Left colon (tissue), 2 donors: ENCODE results near the gene ENPEP. TPM values are rescaled to one million over a fixed set of nuclear protein-coding genes. Genes with fewer than 3 reads are reported as not detected.

ENCODE experiments used
- ATAC-seq: fragments of 200-7000 bp; cut with Tn5 transposase; one replicate; pipeline ENCODE4 v1.9.1; 2020; ENCODE audit warnings: mild to moderate bottlenecking, moderate library complexity
- DNase-seq, 2 donors: peaks; one replicate each; pipeline ENCODE4 v3.0.0-alpha.2; 2020
- intact Hi-C, 2 donors: fragments of 100-400 bp; cut with DNase I in 1 of 2; cut with micrococcal nuclease in 1 of 2; formaldehyde crosslinking; loops; one replicate each; pipeline versions ENCODE4 v1.11.2 to v1.14.0; 2022; cut with DNase I, micrococcal nuclease
- total RNA-seq, 2 donors: library from RNA; stranded (reverse); fragmentation: NEBNext Ultra II Directional; extraction: Animal tissue kit (Norgen Biotek cat#: 25700); gene quantifications; one replicate each; pipeline ENCODE4 v1.2.1, GENCODE V29; 2021
- donor health status: DM: no; HTN: no; CAD: no.
- donor health status: DM: yes; HTN: yes; CAD: no.

ENPEP gene
- total RNA-seq, 2 donors from 2014 or later = 1.6 to 2.0 TPM

- intact Hi-C loops = loop anchor here (10.0 kb wide), 2 partner anchors 166 to 506 kb away; no protein-coding TSS in a partner anchor
- DNase-seq (no peak), ATAC-seq (peak; percentile 72)
Measured at GRCh38 chr4:110510955-110511544, 35.1 kb downstream of the ENPEP start.

DNA sequence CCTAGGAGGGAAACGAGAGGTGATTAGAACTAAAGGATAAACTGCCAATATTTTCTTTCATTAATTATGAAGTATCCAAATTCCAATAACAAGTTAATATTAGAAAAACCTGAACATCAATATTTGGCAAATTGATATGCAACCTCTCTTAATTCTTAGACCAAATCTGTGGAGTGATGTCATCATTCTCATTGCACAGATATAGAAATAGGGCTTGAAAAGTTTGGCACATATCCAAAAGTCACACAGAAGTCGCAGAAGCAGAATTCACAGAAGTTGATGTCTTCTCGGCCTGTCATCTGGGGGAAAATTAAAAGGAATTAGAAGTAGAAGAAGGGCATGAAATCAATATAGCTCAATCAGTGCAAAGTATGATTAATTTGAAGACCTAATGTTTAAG lies 36.9 kb downstream of the ENPEP start:
- intact Hi-C loops = loop anchor here (10.0 kb wide), 2 partner anchors 168 to 508 kb away; no protein-coding TSS in a partner anchor
- no peak for ATAC-seq

GRCh38 chr4:110514889-110515479 lies 39.0 kb downstream of the ENPEP start:
- intact Hi-C loops = loop anchor here (2.0 to 10.0 kb wide), 4 partner anchors 170 to 516 kb away; no protein-coding TSS in a partner anchor
- ATAC-seq (no peak), DNase-seq (no peak)

More for the DNA sequence above, 36.9 kb downstream of the ENPEP start:
- DNase-seq = no peak

GRCh38 chr4:110515676-110516075 lies 39.7 kb downstream of the ENPEP start:
- no peak for DNase-seq
- intact Hi-C loops = loop anchor here (2.0 to 10.0 kb wide), 4 partner anchors 171 to 517 kb away; no protein-coding TSS in a partner anchor
- ATAC-seq = peak; percentile 67

GRCh38 chr4:110516106-110516922 lies 40.4 kb downstream of the ENPEP start:
- intact Hi-C loops = loop anchor here (5.0 to 10.0 kb wide), 3 partner anchors 172 to 512 kb away; no protein-coding TSS in a partner anchor
- peak; percentile 99 for ATAC-seq

GRCh38 chr4:110518889-110519490 lies 43.0 kb downstream of the ENPEP start:
- intact Hi-C loops = loop anchor here (5.0 to 10.0 kb wide), 3 partner anchors 174 to 514 kb away; no protein-coding TSS in a partner anchor
- DNase-seq (peak in 1 of 2 donors; percentile 17), ATAC-seq (no peak)

More at GRCh38 chr4:110516106-110516922, 40.4 kb downstream of the ENPEP start:
- DNase-seq = peak; percentile 79 to 84

GRCh38 chr4:110520886-110521285 lies 44.9 kb downstream of the ENPEP start:
- intact Hi-C loops = no loop called here
- no peak for DNase-seq
- ATAC-seq = no peak

GRCh38 chr4:110526589-110526988 lies 50.6 kb downstream of the ENPEP start:
- intact Hi-C loops = no loop called here
- DNase-seq (no peak), ATAC-seq (no peak)

- no peak for ATAC-seq
- no peak for DNase-seq
- intact Hi-C loops = no loop called here
Measured at GRCh38 chr4:110527156-110527555, 51.2 kb downstream of the ENPEP start.

- intact Hi-C loops = no loop called here
- no peak for DNase-seq
- ATAC-seq = no peak
Measured at GRCh38 chr4:110532901-110533589, 57.1 kb downstream of the ENPEP start.

DNA sequence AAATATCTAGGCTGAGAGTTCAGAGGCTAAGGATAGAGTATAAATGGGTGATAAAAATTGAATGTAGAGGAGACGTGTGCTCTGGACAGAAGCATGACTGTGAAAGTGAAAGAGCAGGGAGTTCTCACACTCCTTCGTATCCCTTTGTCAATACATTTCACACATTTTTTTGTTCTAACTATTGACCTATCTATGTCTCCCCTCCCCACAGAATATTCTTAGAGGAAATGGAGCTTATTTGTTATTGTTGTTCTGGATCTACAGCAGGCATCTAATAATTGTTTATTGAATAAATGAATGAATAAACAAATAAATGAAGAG lies 57.6 kb downstream of the ENPEP start:
- no peak for DNase-seq
- intact Hi-C loops = no loop called here
- ATAC-seq = no peak

DNA sequence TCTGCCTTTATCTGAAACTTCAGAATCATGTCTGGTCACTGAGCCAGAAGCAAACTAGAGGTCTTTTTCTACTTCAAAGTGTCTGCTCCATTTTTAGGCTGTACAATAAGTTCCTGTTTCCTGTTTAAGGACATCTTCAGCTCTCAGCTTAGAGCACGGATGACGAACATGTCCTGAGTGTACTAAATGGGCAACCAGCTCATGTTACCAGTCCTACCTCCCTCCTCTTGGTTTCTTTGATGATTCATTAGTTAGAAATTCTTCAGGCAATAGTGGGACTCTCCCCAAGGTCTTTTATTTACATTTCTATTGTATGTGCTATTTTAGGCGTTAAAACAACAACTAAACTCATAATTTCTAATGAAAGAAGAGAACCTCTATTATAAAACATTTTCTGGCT lies 58.0 kb downstream of the ENPEP start:
- intact Hi-C loops = no loop called here
- DNase-seq = no peak
- ATAC-seq = no peak

- no peak for DNase-seq
- no peak for ATAC-seq
- intact Hi-C loops = no loop called here
Measured at GRCh38 chr4:110540581-110540980, 64.6 kb downstream of the ENPEP start.

GRCh38 chr4:110540982-110541451 lies 65.1 kb downstream of the ENPEP start:
- ATAC-seq (no peak), DNase-seq (no peak)
- intact Hi-C loops = no loop called here

GRCh38 chr4:110543577-110543976 lies 67.6 kb downstream of the ENPEP start:
- DNase-seq (no peak), ATAC-seq (no peak)
- intact Hi-C loops = no loop called here

DNA sequence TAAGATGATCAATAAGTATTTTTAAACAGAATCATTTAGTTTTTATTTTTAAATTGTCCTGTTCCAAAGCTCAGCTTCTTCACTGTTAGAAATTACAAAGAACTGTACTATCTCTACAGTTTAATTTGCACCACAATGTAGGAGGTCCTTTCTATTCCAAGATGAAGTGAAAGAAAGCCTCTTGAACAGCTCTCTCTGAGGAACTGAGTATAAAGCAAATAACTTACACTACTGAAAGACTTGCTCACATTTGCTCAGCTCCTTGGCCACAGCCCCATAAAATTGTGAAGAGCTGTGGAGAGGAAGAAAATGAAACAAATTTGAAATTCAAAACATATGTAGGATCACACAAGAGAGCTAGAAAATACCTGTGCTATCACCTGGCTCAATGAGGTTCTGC lies 68.6 kb downstream of the ENPEP start:
- ATAC-seq (no peak), DNase-seq (no peak)
- intact Hi-C loops = no loop called here

DNA sequence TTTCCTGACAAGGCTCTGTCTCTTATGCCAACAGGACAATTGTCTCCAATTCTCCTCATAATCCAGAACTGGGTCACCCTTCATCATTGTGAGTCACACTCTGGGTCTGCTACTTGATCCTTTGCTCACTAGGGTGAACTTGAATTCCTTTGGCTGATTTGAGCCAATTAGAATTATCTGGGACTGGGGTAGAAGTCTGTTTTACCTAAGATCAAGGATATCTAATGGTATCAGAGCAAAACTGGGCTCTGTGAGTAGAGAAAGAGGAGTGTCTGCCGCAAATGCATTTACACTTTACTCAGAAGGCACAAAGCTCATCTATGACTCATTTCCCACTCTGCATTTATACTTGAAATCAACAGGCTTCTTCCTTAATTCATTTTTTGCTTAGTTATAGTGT lies 74.3 kb downstream of the ENPEP start:
- intact Hi-C loops = no loop called here
- DNase-seq = no peak
- no peak for ATAC-seq

DNA sequence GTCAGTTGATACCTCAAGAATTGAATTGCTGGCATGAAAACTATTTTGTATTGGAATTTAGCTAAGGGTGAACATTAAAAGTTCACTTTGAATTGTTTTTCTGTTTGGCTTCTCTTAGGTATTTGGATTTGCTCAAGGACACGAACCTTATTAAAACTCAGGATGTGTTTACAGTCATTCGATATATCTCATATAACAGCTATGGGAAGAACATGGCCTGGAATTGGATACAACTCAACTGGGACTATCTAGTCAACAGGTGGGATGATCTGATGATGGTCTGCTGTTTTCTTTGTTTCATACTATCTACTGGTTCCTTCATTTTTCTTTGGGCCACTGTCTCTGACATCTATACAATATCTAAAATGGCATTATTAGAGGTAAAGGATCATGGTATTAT lies 77.2 kb downstream of the ENPEP start:
- DNase-seq (no peak), ATAC-seq (no peak)
- intact Hi-C loops = no loop called here

- intact Hi-C loops = no loop called here
- DNase-seq (no peak), ATAC-seq (no peak)
Measured at GRCh38 chr4:110567214-110567613, 91.3 kb downstream of the ENPEP start.
